GM10266 (cell line): Measurements from ENCODE around the gene KLK2.

Experiments used
- DNase-seq: peaks from one replicate; pipeline ENCODE4 v3.0.0; 2012; ENCODE audit errors: extremely low spot score
- TF ChIP-seq, protein P1 (sequence below): IDR thresholded peaks from 2 replicates; pipeline ENCODE4 v1.5.1; 2012; ENCODE audit warnings: mild to moderate bottlenecking, low read depth; ENCODE audit not compliant: control insufficient read depth, insufficient read depth; ENCODE audit errors: missing control alignments

KLK2 gene

DNA sequence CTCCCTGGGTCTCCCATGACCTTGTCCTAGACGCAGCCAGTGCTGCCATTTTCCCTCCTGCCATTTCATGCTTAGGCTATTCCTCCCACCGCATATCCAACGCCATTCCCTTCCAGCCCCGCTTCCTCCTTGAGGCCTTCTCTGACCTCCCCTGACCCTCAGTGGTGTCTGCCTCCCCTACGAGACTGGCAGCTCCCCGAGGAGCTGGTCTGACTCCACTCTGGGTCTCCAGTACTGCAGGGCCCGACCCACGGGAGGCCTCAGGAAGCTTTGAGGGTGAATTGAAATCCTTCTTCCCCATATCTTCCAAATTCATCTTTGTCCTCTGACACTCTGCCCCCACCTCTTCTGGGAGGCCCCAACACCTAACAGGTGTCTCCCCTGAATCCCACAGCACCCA, 40.6 kb upstream of the KLK2 start:
- TF ChIP-seq, protein P1, sequence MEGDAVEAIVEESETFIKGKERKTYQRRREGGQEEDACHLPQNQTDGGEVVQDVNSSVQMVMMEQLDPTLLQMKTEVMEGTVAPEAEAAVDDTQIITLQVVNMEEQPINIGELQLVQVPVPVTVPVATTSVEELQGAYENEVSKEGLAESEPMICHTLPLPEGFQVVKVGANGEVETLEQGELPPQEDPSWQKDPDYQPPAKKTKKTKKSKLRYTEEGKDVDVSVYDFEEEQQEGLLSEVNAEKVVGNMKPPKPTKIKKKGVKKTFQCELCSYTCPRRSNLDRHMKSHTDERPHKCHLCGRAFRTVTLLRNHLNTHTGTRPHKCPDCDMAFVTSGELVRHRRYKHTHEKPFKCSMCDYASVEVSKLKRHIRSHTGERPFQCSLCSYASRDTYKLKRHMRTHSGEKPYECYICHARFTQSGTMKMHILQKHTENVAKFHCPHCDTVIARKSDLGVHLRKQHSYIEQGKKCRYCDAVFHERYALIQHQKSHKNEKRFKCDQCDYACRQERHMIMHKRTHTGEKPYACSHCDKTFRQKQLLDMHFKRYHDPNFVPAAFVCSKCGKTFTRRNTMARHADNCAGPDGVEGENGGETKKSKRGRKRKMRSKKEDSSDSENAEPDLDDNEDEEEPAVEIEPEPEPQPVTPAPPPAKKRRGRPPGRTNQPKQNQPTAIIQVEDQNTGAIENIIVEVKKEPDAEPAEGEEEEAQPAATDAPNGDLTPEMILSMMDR = no peak
- DNase-seq = no peak

DNA sequence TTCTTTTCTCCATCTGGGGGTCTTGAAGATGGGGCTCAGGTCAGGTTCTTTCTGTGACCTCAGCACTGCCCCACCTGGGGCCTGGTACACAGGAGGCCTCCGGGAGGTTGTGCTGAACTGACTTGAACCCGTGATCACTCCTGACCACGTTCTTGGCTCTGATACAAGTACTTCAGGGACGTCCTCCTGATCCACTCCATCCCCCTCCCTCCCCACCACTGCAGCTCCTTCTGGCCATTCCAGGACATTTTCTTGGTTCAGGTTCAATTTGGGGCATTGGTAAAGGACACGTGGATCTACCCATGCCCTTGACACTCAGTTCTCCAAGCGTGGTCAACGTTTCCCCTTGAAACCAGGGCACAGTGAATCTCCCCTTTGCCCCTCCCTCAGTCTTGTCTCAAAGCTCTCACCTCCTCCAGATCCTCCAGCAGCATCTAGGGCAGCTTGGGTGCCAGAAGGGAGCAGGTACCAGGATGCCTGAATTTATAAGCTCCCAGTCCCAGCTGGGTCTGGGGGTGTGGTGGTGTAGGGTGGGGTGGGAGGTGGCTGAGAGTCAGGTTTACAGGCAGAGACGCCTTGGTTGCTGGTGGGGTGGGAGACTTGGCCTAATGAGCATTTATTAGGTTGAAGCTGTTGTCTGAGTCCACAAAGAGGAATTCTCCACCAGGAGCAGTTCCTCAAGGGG, 40.0 kb upstream of the KLK2 start, which contains the start of gene KLK15:
TSS of gene KLK15 (minus strand) at position 458 of the 685 bp plus-strand sequence. CDS start 2,082 bp downstream, outside the sequence.
- TF ChIP-seq, protein P1 = no peak
- DNase-seq = no peak

DNA sequence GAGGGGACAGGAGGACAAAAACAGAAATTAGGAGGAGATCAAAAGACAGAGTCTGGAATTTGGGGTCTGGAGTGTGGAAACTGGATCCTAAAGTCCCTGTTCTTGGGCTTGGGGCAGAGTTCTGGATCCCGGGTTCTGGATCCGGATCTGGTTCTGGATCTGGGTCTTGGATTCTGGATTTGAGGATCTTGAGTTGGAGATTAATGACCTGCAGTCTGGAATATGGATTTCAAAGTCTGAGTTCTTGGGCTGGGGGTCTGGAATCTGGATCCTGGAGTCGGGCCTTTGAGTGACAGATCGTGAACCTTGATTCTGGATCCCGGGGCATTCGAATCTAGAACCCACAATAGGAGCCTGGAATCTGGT, 39.5 kb upstream of the KLK2 start:
- TF ChIP-seq, protein P1 = no peak
- DNase-seq = no peak

DNA sequence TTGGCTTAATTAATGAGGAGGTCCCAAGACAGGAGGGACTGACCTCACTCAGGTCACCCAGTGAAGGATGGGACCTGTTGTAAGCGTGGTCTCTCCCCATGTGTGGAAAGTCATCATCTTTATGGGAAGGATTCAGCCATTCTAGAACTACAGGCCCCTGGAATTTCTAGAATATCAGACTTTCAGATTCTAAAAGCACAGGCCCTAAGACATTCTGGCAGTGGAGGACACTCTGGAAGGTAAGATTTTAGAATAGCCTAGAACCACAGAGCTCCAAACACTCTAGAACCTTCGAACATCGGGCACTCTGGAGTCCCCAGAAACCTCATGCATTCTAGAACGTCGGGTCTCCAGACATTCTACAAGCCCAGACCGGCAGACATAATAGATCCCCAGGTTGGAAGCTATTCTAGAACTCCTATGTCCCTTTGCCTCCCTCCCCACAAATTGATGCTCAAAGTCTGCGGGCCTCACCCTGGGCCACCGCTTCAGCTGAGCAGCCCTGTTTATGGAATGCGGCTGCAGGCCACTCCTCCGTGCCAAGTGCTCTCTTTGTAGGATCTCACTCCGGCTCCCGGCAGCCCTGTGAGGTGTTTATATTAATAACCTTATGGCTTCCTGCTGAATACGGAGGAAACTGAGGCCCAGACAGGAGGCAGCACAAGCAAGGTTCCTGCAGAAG, 38.0 kb upstream of the KLK2 start:
- TF ChIP-seq, protein P1 = no peak
- DNase-seq = no peak

DNA sequence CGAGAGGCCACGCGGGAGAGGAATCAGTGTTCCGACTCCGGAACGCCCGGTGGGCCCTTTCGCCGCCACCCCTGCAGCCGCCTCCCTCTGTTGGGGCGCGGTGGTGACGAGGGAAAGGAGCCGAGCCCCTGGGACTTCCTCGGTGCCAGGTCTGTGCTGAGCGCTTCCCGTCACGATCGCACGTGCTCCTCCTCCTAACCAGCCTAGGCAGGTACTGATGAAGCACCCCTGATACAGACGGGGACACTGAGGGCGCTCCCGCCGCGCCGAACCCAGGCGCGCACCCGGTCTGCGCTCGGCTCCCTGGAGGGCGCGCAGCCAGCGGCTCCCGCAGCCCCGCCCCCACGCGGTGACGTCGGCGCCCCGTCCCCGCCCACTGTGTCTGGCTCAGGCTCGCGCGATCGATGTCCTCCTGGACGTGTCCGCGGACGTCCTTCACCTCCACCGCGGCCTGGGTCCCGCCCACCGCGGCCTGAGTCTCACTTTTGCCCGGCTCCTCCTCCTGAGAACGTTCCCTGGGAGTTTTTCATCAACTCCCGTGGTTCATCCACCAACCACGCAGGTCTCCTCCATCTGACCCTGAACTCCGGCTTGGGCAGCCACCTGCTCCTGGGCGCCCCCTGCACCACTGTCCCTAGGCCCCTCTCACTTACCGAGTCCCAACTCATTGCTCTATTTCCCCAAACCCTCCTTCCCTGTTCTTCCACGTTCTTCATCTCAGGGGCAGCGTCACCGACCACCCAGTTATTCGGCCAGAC, 37.3 kb upstream of the KLK2 start:
- TF ChIP-seq, protein P1 = peak; percentile 29
- DNase-seq = peak; percentile 92

DNA sequence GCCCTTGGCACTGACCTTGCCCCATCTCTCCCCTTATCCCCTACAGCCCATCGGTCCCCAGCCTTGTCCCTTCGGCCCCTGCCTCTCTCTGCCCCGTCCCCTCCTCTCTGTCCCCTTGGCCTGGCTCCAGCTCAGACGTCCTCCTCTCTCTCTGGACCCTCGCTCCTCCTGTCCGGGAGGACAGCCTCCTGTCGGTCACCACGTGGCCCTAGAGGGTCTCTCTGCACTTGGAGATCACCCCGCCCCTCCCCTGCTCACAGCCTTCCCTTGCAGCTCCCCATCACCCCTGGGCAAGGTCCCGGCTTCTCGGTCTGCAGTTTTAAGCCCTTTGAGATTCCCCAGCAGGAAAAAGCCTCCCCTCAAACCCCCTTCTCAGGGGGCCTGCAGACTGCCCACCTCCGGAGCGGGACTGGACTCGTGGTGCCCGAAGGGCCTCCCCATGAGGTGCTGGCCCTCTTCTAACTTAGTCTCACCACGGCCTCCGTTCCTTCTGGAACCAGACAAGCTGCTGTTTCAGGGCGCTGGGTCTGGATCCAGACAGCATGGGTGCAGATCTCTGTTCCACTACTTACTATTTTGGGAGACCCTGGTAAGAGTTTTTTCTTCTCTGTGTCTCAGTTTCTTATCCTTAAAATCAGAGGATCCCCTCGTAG, 36.6 kb upstream of the KLK2 start:
- TF ChIP-seq, protein P1 = no peak
- no peak for DNase-seq
